GM18868 (cell line): Measurements from ENCODE around the gene ZNF487.

Source experiments
- ATAC-seq: cut with Tn5 transposase; IDR thresholded peaks from one replicate; pipeline ENCODE4 v1.9.1; 2021; ENCODE audit warnings: mild to moderate bottlenecking, moderate library complexity; ENCODE audit not compliant: unreplicated experiment

The ZNF487 gene

DNA sequence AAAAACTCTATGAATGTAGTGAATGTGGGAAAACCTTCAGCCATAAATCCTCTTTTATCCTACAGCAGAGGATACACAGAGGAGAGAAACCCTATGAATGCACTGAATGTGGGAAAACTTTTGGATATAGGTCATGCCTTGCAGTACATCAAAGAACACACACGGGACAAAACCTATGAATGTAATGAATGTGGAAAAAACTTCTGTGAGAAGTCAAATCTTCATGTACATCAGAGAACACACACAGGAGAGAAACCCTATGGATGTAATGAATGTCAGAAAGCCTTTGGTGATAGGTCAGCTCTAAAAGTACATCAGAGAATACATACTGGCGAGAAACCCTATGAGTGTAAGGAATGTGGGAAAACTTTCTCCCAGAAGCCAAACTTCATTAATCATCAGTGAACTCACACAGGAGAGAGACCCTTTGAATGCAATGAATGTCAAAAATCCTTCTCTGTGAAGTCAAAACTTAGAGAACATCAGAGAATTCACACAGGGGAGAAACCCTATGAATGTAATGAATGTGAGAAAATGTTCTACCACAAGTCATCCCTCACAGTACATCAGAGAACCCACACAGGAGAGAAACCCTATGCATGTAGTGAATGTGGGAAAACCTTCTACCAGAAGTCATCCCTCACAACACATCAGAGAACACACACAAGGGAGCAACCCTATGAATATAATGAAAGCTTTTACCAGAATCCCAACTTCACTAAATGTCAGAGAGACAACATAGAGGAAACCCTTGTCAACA lies 45.6 kb downstream of the ZNF487 start:
- ATAC-seq: no peak

DNA sequence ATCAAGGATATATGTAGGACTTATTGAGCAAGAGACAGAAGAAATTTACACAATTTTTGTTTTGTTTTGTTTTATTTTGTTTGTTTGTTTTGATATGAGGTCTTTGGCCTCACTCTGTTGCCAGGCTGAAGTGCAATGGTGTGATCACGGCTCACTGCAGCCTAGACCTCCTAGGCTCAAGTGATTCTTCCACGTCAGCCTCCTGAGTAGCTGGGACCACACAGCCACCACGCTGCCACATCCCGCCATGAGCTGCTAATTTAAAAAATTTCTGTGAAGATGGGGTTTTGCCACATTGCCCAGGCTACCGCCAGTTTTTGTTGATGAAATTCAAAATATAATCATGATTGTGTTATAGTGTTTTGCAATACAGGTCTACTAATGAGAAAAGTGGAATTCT lies 54.9 kb downstream of the ZNF487 start:
- no peak for ATAC-seq

DNA sequence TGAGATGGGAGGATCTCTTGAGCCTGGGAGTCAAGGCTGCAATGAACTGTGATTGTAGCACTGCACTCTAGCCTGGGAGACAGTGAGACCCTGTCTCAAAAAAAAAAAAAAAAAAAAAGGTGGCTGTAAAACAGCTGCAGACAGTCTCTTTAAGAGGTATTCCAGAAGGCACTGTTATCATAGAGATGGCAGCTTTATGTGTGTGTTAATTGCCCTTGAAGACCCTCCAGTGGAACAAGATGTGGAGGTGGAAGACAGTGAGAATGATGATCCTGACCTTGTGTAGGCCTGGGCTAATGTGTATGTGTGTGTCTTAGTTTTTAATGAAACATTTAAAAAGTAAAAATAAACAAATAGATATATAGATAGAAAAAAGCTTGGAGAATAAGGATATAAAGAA lies 66.0 kb downstream of the ZNF487 start:
- no peak for ATAC-seq

DNA sequence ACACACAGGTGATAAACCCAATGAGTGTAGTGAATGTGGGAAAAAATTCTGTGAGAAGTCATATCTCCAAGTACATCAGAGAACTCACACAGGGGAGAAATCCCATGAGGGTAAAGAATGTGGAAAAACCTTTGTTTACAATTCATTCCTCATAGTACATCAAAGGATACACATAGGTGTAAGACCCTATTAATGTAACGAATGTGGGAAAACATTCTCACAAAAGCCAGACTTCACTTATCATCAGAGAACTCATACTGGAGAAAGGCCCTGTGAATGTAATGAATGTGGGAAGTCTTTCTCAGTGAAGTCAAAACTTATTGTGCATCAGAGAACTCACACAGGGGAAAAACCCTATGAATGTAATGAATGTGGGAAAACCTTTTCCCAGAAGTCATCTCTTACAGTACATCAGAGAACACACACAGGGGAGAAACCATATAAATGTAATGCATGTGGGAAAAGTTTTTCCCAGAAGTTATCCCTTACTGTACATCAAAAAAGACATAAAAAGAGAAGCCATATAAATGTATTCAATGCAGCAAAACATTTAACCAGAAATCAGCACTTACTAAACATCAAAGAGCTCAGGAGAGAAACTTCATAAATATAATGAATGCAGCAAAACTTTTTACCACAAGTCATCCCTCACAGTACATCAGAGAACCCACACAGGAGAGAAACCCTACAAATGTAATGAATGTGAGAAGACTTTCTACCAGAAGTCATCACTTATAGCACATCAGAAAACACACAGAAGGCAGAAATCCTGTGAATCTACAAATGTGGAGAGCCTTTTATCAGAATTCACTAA lies 87.7 kb downstream of the ZNF487 start:
- no peak for ATAC-seq
